GM21390 (cell line): Measurements from ENCODE around the gene TBC1D8.

Source experiments
- ATAC-seq: cut with Tn5 transposase; IDR thresholded peaks from one replicate; pipeline ENCODE4 v1.9.1; 2021; ENCODE audit not compliant: unreplicated experiment

The TBC1D8 gene

DNA sequence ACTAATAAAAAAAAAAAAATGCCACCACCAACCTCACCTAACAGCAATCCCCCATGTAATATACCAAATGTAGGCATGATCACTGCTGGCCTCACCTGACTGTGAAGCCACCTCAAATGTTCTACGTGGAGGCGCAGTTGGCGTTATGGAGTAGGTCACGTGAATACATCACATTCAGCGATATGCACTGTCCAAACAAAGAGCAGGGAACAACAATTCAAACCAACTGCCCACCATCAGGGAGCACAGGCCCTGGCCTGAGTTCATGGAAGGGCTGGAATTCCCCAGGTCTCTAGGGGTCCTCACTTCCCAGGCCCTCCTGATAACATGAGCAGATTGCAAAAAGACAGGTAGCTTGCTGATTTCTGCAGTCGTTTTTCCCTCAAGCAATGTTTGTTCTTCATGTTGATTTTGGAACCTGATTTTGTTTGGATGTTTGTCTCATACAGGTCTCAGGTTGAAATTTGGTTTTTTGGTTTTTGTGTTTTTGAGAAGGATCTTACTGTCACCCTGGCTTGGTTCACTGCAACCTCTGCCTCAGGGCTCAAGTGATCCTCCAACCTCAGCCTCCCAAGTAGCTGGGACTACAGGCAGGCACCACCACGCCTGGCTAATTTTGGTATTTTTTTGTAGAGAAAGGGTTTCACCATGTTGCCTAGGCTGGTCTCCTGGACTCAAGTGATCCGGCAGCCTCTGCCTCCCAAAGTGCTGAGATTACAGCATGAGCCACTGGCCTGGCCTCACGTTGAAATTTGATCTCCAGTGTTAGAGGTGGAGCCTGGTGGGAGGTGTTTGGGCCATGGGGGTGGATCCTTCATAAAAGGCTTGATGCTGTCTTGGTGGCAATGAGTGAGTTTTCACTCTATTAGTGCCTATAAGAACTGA is 15.5 kb downstream of the TBC1D8 start:
- ATAC-seq, result no peak

DNA sequence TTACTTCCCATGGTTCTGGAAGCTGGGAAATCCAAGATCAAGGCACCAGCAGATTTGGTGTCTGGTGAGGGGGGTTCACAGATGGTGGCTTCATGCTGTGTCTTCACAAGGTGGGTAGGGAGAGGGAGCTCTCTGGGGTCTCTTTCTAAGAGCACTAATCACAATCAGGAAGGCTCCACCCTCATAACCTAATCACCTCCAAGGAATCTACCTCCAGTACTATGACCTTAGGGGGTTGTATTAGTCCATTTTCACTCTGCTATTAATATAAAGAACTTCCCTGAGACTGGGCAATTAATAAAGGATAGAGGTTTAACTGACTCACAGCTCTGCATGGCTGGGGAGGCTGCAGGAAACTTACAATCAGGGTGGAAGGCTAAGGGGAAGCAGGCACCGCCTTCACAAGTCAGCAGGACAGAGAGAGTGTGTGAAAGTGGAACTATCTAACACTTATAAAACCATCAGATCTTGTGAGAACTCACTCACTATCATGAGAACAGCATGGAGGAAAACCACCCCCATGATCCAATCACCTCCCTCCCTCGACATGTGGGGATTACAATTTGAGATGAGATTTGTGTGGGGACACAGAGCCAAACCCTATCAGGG is 17.6 kb downstream of the TBC1D8 start:
- ATAC-seq, result no peak

GRCh38 chr2:101132202-101132601 is 19.0 kb downstream of the TBC1D8 start:
- ATAC-seq, result no peak

DNA sequence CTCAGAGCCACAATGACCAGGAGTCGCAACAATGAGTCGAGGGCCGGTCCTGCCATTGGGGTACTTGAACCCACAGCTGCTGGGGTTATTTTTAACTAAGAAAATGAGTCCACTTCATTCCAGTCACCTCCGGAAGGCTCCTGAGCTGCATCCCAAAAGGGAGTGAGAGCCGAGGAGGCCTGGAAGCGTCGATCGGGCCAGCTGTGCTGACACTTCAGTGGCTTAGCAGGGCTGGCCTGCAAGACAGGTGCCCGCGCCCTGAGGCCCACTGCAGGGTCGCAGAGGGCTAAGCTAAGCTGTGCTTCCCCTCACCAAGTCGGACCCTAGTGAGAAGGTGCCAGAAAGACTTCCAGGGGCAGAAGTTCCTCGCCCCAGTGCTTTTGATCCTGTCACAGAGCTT is 21.1 kb downstream of the TBC1D8 start:
- no peak for ATAC-seq

GRCh38 chr2:101127319-101128056 is 23.7 kb downstream of the TBC1D8 start:
- ATAC-seq, result no peak

DNA sequence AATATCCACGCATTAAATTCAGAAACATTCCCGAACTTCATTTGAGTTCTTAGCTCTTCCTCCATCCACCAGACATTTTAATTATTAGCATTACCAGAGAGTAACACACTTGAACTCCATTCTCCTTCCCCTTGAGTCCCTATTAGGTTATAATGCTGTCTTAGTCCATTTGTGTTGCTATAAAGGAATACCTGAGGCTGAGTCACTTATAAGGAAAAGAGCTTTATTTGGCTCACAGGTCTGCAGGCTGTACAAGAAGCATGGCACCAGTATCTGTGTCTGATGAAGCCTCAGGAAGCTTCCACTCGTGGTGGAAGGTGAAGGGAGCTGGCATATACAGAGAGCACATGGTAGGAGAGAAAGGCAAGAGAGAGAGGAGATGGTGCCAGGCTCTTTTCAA is 25.4 kb downstream of the TBC1D8 start:
- no peak for ATAC-seq

DNA sequence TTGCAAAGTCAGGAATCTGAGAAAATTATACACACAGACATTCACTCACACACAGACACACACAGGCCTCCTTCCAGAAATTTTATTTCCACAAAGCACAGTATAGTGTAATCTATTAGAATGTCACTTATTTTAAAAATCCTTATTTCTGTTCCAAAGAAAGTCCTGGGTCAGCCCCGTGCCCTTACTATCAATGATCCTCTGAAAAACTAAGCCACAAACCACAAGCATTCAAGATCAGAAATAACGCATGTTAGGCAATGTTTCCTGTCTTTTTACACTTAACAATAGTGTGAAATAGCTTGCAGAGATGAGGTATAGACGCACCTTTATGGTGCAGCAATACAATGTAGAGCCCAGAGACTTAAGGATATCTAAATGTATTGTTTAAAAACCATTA is 25.8 kb downstream of the TBC1D8 start:
- no peak for ATAC-seq

DNA sequence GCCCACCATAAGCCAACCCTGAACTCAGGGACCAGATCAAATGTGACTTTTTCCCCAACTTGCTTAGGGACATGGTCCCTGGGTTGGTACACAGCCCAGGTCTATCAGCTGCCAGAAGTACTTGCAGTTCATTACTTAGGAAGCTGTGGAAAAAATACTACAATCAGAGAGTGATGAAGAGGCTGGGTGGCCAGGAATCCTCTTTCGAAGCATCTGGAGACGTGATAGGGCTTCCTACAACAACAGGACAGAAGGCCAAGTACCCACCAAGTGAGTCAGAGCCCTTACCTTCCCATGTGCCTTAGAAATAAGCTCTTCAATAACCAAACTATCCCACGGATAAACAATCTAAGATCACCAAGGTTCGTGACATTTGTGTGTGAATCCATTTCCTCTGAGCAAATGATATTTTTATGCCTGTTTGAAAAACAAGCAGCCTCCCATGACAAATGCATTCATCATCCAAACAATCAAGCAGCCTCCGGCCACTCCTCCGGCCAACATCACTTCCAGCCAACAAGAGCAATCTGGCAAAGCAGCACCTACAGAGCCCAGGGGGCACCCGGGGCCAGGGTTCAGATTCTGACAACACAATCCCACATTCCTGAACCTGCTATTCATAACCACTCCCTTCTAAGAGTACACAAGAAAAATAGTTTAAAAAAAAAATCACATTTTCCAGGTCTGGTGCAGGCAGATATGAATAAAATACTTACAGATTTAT is 26.4 kb downstream of the TBC1D8 start:
- ATAC-seq, result no peak

GRCh38 chr2:101123795-101124471 is 27.2 kb downstream of the TBC1D8 start:
- no peak for ATAC-seq

GRCh38 chr2:101121174-101121573 is 30.0 kb downstream of the TBC1D8 start:
- no peak for ATAC-seq

- no peak for ATAC-seq
Measured at GRCh38 chr2:101120124-101120996, 30.8 kb downstream of the TBC1D8 start.

GRCh38 chr2:101119431-101119830 is 31.8 kb downstream of the TBC1D8 start:
- no peak for ATAC-seq

GRCh38 chr2:101116841-101117552 is 34.2 kb downstream of the TBC1D8 start:
- no peak for ATAC-seq

DNA sequence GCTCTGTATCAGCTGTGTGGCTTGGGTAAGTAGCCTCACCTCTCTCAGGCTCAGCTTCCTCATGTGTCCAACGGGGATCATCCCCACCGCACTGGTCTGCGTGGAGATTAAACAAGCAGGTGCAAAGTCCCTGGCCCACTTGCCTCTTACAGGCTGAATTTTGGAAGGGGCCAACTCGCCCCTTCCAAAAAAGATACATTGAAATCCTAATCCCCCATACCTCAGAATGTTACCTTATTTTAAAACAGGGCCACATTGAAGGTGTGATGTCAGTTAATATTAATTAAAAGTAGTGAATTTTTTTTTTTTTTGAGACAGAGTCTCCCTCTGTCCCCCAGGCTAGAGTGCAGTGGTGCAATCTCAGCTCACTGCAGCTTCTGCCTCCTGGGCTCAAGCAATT is 34.8 kb downstream of the TBC1D8 start:
- no peak for ATAC-seq

DNA sequence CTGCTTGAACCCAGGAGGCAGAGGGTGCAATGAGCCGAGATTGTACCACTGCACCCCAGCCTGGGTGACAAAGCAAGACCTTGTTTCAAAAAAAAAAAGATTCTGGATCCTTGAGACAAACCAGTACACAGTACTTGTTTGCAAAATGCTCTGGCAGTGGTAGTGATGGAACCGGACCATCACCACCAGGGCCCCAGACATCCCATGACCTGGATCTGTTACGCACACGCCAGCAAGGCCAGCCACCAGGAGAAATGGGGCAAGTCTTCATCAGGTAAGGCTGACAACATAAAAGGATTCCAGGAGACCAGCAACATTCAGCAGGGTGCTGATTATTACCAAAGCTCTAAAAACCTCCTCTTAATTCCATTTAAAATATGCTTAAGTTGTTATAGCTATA is 35.5 kb downstream of the TBC1D8 start:
- ATAC-seq, result no peak

DNA sequence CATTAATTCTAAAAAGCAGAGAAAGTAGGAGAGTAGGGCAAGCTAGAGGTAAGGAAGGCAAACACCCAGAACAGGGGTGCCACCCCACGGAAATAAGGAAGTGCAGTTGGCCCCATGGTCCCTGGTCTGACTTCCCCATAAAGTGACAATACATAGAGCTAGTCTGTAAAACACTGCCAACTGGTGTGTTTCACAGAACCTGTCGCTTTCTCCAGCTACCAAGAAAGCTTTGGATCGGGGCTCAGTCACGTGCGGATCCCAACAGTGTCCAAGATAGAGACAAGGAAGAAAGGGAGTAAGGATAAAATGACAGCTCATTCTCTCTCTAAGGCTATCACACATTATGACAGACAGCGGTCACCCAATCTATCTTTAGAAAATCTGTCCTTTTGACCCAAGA is 36.4 kb downstream of the TBC1D8 start:
- no peak for ATAC-seq

DNA sequence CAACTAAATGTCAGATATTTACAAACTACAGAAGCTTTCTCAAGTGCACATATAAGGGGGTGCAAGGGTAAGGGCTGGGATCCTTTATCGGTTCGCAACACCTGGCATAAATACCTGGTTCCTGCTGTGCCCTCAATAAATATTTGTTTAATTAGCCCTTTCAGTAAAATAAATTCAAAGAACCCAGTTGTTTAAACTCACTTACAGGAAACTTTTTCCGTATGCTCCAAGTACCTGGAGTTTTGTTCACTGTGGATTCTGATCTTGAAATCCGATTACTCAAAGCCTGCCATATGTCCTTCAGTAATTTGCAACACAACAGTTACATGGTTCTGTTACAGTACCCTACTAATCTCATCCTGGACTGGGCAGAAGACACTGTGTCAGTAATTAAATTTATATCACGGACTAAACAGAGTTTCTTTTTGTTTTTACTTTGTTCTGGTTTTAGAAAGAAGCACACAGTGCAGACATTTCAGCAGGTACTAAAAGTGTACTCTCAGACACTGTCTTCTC is 36.9 kb downstream of the TBC1D8 start:
- no peak for ATAC-seq

GRCh38 chr2:101113441-101114267 is 37.5 kb downstream of the TBC1D8 start:
- no peak for ATAC-seq
